H1 (cell line): ENCODE measurements around the gene HS2ST1. TPM values are rescaled to one million over a fixed set of nuclear protein-coding genes. Genes with fewer than 3 reads are reported as not detected.

ENCODE experiments used
- CHD2 ChIP-seq: IDR thresholded peaks from 2 replicates; pipeline ENCODE4 v1.6.1; 2012; ENCODE audit warnings: low read length, improper control_type of control experiment
- EP300 ChIP-seq, 2 experiments: IDR thresholded peaks; 1 replicate in 1 of 2; 2 replicates in 1 of 2; pipeline ENCODE4 v1.6.1; 2011 to 2012; ENCODE audit warnings: low read depth in 2 of 2, low read length in 2 of 2, mild to moderate bottlenecking in 2 of 2, borderline replicate concordance in 1 of 2, inconsistent platforms in 1 of 2, moderate library complexity in 1 of 2
- SRF ChIP-seq: IDR thresholded peaks from 2 replicates; pipeline ENCODE4 v1.6.1; 2011; ENCODE audit warnings: mild to moderate bottlenecking, low read depth, low read length, moderate library complexity
- polyA plus RNA-seq, 7 experiments: library from polyadenylated mRNA; depleted of rRNA in 3 of 7; stranded (reverse) in 5 of 7; unstranded in 2 of 7; fragments of >200 nt in 5 of 7; fragments of 200-250 nt in 2 of 7; gene quantifications; 1 replicate in 5 of 7; 2 replicates in 1 of 7; 4 replicates in 1 of 7; pipeline versions ENCODE4 v1.2.1 to v1.2.3, GENCODE V29; 2011 to 2013; ENCODE audit warnings: missing spikeins in 2 of 7, mixed read lengths in 2 of 7
- total RNA-seq: library from RNA; stranded (reverse); fragmentation: NEBNext Ultra II Directional; extraction: Animal tissue kit (Norgen Biotek cat#: 25700); gene quantifications from 2 replicates; pipeline ENCODE4 v1.2.1, GENCODE V29; 2021
- TF ChIP-seq, protein P1 (sequence below): IDR thresholded peaks from 2 replicates; pipeline ENCODE4 v1.6.1; 2011; ENCODE audit warnings: low read depth, mild to moderate bottlenecking, low read length; ENCODE audit not compliant: insufficient read depth
- TF ChIP-seq, protein P2 (sequence below), 3 experiments: IDR thresholded peaks; 1 replicate in 2 of 3; 2 replicates in 1 of 3; pipeline versions ENCODE4 v1.5.1 to v1.6.1; 2011; ENCODE audit warnings: low read length in 3 of 3, mild to moderate bottlenecking in 3 of 3, inconsistent platforms in 2 of 3, low read depth in 1 of 3, moderate library complexity in 1 of 3; ENCODE audit not compliant: insufficient read depth in 1 of 3; ENCODE audit errors: control extremely low read depth in 1 of 3

HS2ST1 gene
- total and polyA plus RNA-seq, 2 of the 8 experiments (the other 6 are each of a cell fraction or from before 2014, with no cell fraction given), result 5.2 to 28.3 TPM

DNA sequence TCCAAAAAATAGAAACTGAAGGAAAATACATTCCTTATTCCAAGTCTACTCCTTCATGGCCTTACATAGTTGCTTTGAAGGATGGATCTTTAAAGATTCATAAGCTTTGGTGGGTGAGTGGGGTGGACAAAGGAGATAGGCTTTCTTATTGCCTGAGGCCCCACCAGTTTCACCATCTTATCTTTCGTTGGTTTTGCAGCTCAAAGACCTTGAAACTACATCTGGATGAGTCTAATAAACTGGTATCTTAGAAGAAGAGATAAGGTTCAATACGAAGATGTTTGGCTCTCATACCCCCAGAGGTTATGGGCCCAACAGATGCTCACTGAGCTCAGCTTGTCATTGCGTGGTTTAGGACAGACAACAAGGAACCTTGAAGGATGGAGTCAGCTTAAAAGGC, 201.5 kb downstream of the HS2ST1 start (continued):
- TF ChIP-seq, protein P1, sequence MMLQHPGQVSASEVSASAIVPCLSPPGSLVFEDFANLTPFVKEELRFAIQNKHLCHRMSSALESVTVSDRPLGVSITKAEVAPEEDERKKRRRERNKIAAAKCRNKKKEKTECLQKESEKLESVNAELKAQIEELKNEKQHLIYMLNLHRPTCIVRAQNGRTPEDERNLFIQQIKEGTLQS, result no peak
- no peak for TF ChIP-seq SRF
- TF ChIP-seq, protein P2, sequence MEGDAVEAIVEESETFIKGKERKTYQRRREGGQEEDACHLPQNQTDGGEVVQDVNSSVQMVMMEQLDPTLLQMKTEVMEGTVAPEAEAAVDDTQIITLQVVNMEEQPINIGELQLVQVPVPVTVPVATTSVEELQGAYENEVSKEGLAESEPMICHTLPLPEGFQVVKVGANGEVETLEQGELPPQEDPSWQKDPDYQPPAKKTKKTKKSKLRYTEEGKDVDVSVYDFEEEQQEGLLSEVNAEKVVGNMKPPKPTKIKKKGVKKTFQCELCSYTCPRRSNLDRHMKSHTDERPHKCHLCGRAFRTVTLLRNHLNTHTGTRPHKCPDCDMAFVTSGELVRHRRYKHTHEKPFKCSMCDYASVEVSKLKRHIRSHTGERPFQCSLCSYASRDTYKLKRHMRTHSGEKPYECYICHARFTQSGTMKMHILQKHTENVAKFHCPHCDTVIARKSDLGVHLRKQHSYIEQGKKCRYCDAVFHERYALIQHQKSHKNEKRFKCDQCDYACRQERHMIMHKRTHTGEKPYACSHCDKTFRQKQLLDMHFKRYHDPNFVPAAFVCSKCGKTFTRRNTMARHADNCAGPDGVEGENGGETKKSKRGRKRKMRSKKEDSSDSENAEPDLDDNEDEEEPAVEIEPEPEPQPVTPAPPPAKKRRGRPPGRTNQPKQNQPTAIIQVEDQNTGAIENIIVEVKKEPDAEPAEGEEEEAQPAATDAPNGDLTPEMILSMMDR (IDR thresholded peaks at IDR 0.05; ENCODE audit: control extremely low read depth in 1 of 3, insufficient read depth in 1 of 3, low read depth in 1 of 3, low read length in 3 of 3), result no peak
- no peak for TF ChIP-seq CHD2
- TF ChIP-seq EP300 (IDR thresholded peaks at IDR 0.05; ENCODE audit: borderline replicate concordance in 1 of 2, low read depth in 2 of 2, low read length in 2 of 2), result no peak
